ENCODE data around the gene CNOT4.

Gene CNOT4

DNA sequence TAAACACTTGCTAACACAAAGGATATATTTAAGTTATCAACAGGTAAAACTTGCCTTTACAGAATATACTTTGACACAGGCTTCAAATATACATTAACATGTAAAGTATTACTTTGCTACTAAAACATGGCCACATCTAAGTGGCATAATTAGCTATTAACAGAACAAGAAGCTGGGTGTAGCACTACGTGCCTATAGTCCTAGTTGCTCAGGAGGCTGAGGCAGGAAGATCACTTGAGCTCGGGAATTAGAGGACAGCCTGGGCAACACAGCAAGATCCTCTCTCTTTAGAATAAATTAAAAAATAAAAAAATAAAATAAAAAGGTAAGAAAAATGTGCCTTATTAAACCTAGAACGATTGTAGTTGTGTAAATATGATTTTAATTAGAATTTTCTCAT lies 106.6 kb downstream of the CNOT4 start:
- no peak for DNase-seq (ENCODE audit: low read depth)

DNA sequence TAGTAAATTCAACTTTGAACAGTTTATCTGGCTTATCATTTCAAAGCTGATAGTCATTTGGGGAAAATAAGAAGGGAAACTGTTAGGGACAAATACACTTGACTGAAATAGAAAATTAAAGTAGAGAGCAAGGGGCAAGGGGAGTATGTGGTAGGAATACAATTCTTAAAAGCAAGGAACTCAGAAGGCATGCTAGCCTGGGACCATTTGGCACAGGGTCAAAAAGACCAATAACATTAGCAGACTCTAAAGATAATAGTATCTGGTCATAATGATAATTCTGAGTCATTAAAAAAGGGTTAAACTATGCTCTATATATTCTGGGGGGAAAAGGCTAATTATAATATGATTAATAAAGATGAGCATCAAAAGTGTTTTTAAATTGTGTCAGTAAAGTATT lies 112.2 kb downstream of the CNOT4 start:
- DNase-seq (ENCODE audit: low read depth): no peak

DNA sequence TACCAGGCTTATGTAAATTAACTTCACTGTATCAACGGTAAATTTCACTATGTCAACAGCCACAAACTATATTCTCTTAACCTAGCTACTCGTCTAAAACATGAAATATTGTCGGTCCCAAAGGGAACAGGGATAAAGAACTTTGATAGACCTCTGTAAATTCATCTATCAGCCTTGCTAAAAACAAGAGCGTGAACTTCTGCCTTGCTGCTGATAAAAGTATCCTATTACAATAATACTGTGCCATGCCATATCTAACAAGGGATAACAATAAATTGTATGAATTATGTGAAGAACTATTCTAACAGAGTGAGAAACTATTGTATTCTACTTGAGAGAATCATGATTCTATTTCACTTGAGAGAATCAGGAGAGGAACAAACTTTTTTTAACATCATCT lies 117.2 kb downstream of the CNOT4 start:
- DNase-seq (ENCODE audit: low read depth): no peak

DNA sequence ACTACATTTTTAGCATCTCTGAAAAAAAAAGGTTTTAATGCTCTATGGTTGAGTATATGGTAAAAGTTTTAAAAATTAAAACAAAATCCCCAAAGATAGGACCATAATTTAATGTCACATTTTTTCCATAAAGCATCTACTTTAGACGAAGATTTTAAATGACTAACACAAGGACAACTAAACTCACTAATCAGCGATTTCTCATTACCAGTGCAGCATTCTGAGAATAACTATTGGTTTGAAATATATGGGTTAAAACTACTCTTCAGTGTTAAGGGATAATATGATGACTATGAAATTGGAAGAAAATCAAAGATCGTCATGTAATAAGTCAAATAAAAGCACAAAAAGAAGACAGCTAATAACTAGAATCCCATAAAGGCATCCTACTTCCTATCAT lies 118.4 kb downstream of the CNOT4 start:
- no peak for DNase-seq (ENCODE audit: low read depth)

DNA sequence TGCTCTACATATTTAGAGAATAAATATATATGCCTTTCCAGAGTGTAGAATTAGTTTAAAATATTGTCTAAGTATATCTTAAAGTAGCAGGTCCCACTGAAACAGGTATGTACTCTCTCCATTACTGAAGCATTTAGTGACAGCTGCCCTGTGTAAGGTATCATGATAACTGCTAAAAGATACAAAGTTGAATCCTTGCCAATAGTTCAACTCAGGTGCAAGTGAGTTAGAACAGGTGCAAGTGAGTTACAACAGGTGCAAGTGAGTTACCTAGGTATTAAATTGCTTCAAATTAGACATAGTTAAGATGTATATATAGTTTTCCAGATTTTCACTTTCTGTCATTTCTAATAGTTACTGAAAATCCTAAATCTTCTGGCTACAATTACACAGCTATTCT lies 119.1 kb downstream of the CNOT4 start:
- DNase-seq (ENCODE audit: low read depth): no peak

DNA sequence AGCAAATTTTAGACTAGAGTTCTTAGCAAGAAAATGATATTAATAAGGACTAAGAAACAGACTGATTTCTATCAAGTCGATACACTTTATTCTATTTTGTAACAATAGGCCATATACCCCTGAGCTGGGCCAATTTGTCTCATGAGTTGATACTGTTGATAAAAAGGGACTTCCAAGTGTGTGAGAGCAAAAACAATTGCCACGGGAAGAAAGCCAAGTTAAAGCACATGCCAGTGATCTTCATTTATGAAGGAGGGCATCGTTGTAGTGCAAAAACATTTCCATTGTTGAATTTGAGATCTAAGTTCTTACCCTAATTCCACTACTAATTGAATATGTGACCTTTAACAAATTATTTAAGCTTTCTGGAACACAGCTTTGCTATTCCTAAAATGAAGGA lies 119.9 kb downstream of the CNOT4 start:
- no peak for DNase-seq (ENCODE audit: low read depth)

DNA sequence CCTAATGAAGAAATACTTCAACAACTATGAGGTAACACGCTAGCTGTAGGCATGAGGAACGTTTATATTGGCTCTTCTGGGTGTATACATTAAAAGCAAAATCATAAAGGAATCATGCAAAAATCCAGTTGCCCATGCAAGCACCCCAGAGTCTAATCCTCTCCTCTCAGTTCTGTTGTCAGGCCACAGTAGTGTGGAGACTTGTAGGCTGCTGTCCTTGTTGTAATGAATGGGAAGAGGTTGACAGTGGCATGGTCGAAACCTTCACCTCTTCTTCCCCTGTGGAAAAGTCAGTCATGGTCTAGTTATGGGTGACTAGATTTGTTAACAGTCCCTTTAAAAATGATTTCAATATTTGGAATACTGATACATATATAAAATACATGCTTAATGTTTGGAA lies 121.3 kb downstream of the CNOT4 start:
- DNase-seq (ENCODE audit: low read depth): no peak

DNA sequence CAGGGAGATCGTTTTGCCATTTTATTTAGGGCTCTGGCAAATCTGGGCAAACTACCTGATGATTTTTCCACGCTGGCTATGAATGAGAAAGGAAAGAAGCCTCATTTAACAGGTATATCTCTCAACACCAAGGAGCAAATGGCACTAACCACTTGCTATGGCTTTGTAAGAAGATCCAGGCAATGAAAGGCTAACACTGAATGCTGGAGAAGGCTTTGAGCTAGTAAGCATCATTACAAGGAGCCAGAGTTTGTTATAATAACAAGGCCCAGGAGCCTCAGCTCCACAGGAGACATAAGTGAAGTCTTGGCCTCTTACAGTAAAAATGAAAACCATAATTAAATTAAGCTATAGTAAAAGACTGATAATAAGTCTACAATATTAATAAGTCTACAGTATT lies 123.1 kb downstream of the CNOT4 start:
- DNase-seq (ENCODE audit: low read depth): no peak

DNA sequence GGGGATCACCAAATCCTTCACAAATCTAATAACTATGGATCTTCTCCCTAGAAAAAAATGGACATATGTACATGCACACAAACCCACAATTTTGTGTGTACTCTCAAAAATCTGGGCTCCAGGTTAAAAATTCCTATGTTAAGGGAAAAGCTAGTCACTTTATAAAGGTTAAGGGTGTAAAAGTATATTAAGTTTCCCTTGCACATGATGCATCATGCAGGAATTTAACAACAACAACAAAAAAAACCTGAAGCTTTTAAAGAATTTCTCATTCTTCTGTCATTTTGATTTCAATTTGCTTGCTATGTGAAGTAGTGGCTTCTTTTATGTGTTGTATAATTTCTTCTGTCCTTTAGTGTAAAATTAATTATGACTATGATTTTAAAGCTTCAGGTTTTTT lies 123.7 kb downstream of the CNOT4 start:
- no peak for DNase-seq (ENCODE audit: low read depth)

DNA sequence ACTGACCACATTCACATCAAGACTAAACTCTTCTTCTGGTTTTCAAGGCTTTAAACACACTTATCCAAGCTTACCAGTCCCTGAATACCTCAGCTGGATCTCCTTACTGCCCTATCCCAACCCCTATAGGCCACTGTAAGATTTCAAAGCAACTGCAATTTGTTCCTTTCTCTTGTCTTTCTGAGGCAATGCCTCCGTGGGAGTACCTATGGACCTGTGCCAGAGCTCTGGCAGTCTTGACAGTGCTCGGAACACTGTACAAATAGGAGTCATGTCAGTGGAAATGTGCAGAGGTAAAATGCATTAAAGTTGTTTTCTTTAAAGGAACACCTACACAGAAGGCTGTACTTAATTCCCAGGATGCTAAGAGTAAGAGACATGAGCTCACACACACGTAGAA lies 124.7 kb downstream of the CNOT4 start:
- no peak for DNase-seq (ENCODE audit: low read depth)

DNA sequence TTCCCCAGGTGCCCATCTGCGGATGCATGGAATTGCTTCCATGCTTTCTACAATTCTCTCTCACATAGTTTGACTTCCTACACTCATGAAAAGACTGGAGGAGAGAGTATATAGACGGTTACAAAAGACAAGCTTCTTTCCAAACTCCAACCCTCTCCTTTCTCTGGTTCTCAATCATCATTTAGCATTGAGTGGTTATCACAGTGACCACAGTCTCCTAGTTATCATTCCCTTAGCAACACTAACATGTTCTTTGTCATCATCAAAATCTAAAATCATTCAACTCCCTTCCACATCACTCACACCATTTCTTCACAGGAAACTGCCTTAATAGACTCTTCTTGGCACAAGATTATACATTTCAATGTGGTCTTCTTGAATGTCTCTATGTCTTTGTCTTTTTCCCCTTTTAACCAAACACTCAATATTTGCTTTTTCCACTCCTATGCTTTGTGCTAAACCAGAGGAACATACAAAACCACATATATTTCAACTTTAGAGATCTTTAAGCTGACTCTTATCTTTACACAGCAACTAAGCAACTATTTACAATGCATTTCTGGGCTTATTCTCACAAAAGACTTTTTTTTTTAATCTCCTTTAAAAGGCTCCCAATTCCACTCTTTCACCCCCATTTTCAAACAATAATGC lies 126.3 kb downstream of the CNOT4 start:
- DNase-seq (ENCODE audit: low read depth): no peak

DNA sequence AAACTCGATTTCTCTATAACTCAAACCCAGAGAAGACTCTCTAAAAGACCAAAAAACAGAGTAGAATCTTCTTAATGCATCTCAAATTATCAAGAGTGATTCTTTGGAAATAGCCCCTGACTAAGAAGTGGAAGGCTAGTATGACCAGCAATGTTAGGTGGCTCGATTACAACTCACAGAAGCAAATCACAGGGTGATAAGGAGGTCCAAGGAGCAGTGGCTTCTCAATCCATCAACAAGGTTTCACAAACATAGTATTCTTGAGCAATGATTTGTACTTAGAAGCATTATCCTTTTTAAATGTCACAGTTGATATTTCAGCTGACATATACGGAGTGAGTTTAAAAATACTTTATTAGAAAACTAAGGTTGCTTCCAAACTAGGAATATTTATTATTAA lies 127.7 kb downstream of the CNOT4 start:
- no peak for DNase-seq (ENCODE audit: low read depth)

DNA sequence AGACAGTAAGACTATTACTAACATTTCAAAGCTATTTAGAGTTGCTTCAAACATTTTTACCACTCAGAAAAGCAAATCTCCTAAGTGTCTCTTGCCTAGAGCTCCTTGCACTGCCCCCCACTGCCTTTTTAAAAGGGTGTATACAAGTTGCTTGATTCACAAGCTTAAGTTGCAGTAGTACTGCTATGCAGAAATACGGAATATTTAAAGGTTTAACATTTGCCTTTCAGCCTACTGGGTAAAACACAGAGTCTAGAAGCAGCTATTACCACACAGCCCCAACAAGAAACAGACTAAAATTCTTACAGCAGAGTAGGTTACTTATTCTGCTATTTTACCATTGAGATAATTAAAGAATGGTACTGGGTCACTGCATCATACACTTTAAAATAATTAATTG lies 128.5 kb downstream of the CNOT4 start:
- no peak for DNase-seq (ENCODE audit: low read depth)

DNA sequence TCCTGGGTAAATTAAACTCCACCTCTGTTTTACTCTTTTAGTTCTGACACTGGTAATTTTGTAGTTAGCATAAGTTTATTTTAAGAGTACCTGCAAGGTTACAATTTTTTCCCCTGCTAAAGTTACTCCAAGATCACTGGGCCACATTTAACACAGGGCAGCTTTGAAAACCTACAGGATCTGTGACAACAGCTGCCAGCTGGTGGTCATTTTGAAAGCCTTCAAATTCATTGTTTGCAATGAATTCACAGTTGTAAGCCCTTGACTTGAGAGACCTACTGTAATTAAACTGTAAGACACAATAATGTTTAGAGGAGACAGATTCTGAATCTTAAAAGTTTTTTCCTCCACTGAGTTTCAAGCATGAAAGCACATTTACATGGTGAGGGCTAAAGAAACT lies 129.6 kb downstream of the CNOT4 start:
- no peak for DNase-seq (ENCODE audit: low read depth)

DNA sequence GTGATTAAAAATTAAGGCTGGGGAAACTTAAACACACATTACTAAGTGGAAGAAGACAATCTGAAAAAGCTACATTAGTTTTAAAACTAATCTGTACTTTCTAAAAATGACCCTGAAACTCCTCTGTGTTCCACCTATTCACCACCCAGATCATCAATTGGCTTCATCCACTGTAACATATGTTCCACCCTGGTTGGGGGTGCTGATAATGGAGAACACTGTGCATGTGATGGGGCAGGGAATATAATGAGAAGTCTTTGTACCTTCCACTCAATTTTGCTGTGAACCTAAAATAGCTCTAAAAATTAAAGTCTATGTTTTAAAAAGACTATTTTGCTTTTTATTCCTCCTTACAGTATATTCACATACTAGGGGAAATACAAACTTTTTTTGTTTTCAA lies 132.7 kb downstream of the CNOT4 start:
- DNase-seq (ENCODE audit: low read depth): no peak

DNA sequence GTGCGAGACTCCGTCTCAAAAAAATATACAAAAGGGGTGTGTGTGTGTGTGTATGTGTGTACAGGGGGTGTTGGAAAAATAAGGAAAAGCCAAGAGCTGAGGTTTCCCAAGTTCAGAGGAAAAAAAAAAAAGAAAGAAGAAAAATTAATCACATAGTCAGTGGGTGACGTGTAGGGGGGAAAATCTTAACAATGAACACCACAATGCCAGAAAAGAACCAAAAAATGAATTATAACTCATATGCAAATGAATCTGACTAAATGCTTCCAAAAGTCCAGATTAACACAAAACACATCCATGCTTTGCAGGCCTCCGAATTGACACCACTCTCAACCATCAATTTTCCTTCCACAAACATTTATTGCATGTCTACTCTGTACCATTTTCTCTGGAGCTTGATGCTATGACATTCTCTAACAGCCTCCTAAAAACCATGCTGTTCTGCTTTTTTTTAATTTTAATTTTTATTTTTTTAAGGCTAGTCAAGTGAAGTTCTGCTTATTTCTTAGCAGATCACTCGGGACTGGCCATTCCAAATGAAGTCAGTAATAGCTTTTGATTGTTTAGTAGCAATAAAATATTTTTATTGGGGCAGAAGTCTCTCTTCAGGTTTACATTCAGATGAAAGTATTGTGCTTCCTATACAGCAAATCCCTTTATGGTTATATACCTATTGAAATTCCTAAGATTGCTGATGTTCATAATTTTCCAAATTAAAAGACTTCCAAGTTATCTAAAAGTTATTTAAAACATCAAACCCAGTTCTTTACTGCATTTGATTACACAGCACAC lies 133.8 kb downstream of the CNOT4 start:
- no peak for DNase-seq (ENCODE audit: low read depth)

DNA sequence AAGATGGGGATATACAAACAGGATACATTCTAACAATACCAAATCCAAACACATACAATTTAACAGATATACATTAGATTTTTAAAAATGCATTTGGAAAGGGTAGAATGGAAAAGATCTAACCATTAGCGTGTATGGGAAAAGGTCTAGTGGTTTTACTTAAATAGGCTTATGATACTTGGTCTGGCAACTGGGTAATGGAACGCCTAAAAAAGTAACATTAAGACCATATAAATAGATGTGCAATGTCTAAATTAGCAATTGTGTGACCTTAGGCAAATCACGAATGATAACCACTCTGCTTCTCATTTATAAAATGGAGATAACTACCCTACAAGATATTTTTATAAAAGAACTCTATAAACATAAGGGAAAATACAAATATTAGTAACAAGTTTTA lies 135.2 kb downstream of the CNOT4 start:
- DNase-seq (ENCODE audit: low read depth): no peak

DNA sequence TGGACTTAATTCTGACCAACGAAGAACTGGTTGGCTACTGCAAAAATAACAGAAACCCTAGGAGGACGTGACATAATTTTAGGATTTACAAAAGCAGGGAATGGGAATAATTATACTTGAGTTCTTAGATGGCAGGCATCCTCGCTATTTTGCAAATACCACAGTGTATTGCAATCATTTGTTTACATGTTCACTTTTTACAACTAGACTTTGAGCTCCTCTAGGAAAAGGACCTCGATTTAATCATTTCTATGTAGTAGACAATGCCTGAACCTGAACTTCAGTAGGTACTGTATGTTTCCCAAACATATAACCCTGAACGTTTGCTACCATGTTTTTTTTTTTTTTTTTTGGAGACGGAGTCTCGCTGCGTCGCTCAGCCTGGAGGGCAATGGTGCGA lies 137.7 kb downstream of the CNOT4 start:
- no peak for DNase-seq (ENCODE audit: low read depth)

DNA sequence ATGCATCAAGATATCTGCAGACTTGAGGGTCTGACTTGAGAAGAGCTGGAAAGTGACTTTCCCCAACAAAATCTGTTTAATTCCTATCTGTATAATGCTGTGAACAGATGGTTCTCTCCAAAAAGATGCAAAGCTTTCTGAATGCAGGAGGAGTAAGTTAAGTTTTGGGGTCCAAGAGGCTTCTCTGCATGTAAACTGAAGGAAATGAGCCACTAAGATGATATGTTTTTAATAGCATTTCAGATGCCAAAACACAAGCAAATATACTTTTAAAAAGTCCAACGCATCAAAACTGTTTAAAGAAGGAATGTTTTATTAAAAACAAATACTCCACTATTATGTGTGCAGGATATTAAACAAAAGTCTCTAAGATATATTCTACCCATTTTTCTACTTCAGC lies 139.2 kb downstream of the CNOT4 start:
- no peak for DNase-seq (ENCODE audit: low read depth)

DNA sequence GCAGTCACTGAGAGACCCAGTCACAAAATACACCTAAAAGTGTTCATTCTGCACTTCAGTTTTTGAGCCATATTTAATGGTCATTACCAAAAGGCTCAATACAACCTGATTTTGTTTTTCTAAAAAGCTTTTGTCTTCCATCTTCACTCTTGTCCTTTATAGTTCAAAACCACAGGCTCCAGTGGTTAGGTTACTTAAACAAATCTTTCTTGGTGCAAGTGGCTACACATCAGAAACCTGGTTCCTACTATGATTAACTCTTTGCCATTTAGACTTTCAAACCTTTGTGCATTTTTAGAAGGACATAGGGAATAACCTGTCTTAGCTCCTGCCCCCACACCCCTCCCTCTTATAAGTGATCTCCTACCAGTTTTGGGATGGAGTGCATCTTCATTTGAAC lies 140.5 kb downstream of the CNOT4 start:
- no peak for DNase-seq (ENCODE audit: low read depth)

DNA sequence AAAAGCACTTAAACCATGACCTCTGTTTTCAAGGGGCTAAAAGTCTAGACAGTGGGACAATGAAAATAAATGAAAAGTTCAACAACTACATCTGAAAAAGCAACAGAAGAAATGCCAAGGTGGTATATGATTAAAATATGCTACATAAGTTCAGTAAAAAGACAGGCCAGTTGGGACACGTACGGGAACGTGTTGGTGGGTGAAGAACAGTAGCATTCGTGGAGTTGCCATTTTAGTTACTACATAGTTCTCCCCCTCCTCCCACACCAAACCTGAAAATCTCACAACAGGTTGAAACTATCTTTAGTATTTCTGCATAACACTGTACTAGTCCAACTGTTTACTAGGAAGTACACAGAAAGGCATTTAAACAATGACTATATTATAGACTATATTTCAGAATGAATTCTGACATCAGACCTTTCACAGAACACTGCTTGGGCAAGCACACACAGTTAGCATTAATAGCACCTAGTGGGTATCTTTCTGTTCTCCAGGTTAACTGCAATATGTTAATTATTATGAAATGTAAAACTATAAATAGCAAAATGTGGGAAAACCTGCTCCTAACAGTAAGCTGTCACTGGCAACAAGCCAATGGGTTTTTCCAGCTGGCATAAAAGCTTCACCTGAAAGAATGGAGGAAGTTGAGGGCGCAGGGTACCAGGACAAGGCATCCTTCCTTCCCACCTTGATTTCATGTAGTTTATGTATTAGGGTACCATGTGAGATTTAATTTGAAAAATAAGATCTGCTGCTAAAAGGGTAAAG lies 141.3 kb downstream of the CNOT4 start:
- DNase-seq (ENCODE audit: low read depth): no peak

DNA sequence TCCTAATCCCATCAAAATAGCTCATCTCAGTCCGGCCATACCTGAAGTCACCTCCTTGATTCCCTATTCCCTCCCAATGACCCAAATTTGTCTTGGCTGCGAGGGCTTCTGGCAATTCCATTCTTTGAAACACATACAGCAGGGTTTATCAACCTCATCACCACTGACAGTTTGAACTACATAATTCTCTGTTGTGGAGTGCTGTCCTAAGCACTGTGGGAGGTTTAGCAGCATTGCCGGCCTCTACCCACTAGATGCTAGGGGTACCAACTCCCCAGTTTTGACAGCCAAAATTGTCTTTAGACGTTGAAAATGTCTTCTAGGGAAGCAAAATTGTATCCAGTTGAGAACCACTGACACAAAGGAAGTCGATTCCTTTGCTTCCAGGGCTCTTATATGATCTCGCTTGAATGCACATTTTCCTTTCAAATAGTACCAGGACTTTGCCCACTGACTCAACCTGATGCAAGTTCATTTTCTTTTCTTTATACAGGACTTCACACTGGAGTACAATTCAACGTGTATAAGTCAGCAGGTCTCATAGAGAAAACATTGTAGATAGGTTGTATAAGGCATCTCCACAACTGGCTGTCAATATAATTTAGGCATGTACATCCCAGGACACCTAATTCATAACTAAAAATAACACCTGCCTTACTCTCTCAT lies 142.9 kb downstream of the CNOT4 start:
- DNase-seq (ENCODE audit: low read depth): no peak

DNA sequence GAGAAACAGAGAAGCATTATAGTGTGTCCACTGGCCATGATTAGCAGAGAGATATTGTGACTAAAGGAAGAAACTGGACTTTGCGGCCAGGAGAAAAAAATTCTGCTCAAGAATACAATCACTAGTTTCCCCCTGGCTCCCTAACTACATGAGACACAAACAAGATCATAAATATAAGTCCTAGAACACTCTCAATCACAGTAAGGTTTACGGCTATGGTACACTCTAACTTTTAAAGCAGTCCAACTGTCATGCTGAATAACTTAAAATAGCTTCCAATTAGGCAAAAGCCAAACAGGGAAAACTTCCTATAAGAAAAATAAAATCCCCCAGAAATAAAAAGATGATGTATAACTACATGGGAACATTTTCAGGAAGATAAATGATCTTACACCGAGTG lies 144.2 kb downstream of the CNOT4 start:
- DNase-seq (ENCODE audit: low read depth): no peak
